Neuronal stem cell (in vitro differentiated cells): Measurements from ENCODE around the gene WWTR1.
A peak's percentile ranks its signal among the peaks of the same experiment; 100 is the strongest.

Experiments
- DNase-seq: peaks from one replicate; pipeline ENCODE4 v3.0.0-alpha.2; 2013; ENCODE audit warnings: low spot score
- H2AFZ ChIP-seq: one replicate; pipeline ENCODE4 v1.6.1; 2013; ENCODE audit warnings: mild to moderate bottlenecking, low read length, inconsistent platforms
- H2AK5ac ChIP-seq: 2 replicates; pipeline ENCODE4 v1.6.1; 2013; ENCODE audit warnings: low read depth, mild to moderate bottlenecking, inconsistent platforms, low read length, moderate library complexity, mixed read lengths
- H2BK120ac ChIP-seq: 2 replicates; pipeline ENCODE4 v1.6.1; 2013; ENCODE audit warnings: low read depth, mild to moderate bottlenecking, inconsistent platforms, low read length, moderate library complexity, mixed read lengths
- H2BK12ac ChIP-seq: one replicate; pipeline ENCODE4 v1.6.1; 2013; ENCODE audit warnings: low read length, inconsistent platforms
- H2BK15ac ChIP-seq: 2 replicates; pipeline ENCODE4 v1.6.1; 2013; ENCODE audit warnings: mild to moderate bottlenecking, low read length, inconsistent platforms, mixed read lengths
- H2BK5ac ChIP-seq: one replicate; pipeline ENCODE4 v1.6.1; 2013; ENCODE audit warnings: inconsistent platforms, mild to moderate bottlenecking, low read length, moderate library complexity
- H3K14ac ChIP-seq: one replicate; pipeline ENCODE4 v1.6.1; 2013; ENCODE audit warnings: low read length, inconsistent platforms
- H3K18ac ChIP-seq: 2 replicates; pipeline ENCODE4 v1.6.1; 2013; ENCODE audit warnings: low read length, inconsistent platforms
- H3K23ac ChIP-seq: 2 replicates; pipeline ENCODE4 v1.6.1; 2013; ENCODE audit warnings: low read depth, mild to moderate bottlenecking, mixed read lengths, low read length, inconsistent platforms; ENCODE audit not compliant: poor library complexity
- H3K27ac ChIP-seq: replicated peaks from 3 replicates; pipeline ENCODE4 v1.5.1; 2013; ENCODE audit warnings: low read length, inconsistent platforms
- H3K27me3 ChIP-seq, 3 experiments: 2 replicates each; pipeline ENCODE4 v1.6.1; 2013; ENCODE audit warnings: low read length in 3 of 3, mild to moderate bottlenecking in 2 of 3, inconsistent platforms in 1 of 3, low read depth in 1 of 3, mixed read lengths in 1 of 3, moderate library complexity in 1 of 3; ENCODE audit not compliant: control insufficient read depth in 3 of 3, insufficient read depth in 3 of 3
- H3K36me3 ChIP-seq, 2 donors: replicated peaks in 1 of 2; 2 replicates each; pipeline ENCODE4 v1.6.1; 2013; ENCODE audit warnings: low read length in 2 of 2; ENCODE audit not compliant: control insufficient read depth in 2 of 2, insufficient read depth in 2 of 2
- H3K4ac ChIP-seq: 2 replicates; pipeline ENCODE4 v1.6.1; 2013; ENCODE audit warnings: inconsistent platforms, mild to moderate bottlenecking, low read length, moderate library complexity
- H3K4me1 ChIP-seq, 2 donors: 1 replicate in 1 of 2; 2 replicates in 1 of 2; pipeline ENCODE4 v1.6.1; 2013; ENCODE audit warnings: low read length in 2 of 2, low read depth in 1 of 2; ENCODE audit not compliant: control insufficient read depth in 2 of 2, insufficient read depth in 1 of 2
- H3K4me2 ChIP-seq: one replicate; pipeline ENCODE4 v1.6.1; 2013; ENCODE audit warnings: mild to moderate bottlenecking, low read length, inconsistent platforms; ENCODE audit not compliant: insufficient read depth, poor library complexity, severe bottlenecking
- H3K4me3 ChIP-seq, 2 donors: 2 replicates each; pipeline ENCODE4 v1.5.1; 2013; ENCODE audit warnings: low read length in 2 of 2, mild to moderate bottlenecking in 2 of 2, inconsistent platforms in 1 of 2, moderate library complexity in 1 of 2
- H3K79me1 ChIP-seq: one replicate; pipeline ENCODE4 v1.6.1; 2013; ENCODE audit warnings: low read depth, mild to moderate bottlenecking, inconsistent platforms, low read length, moderate library complexity
- H3K9ac ChIP-seq: one replicate; pipeline ENCODE4 v1.6.1; 2013; ENCODE audit warnings: mild to moderate bottlenecking, low read depth, low read length, inconsistent platforms; ENCODE audit not compliant: poor library complexity
- H3K9me3 ChIP-seq, 2 donors: replicated peaks in 1 of 2; 2 replicates each; pipeline versions ENCODE3 to v1.6.1; 2013; ENCODE audit warnings: low read length in 2 of 2, mild to moderate bottlenecking in 2 of 2, inconsistent platforms in 1 of 2, low read depth in 1 of 2, mixed read lengths in 1 of 2, moderate library complexity in 1 of 2; ENCODE audit not compliant: control insufficient read depth in 2 of 2, insufficient read depth in 1 of 2
- H4K8ac ChIP-seq: one replicate; pipeline ENCODE4 v1.6.1; 2013; ENCODE audit warnings: low read depth, mild to moderate bottlenecking, inconsistent platforms, low read length, moderate library complexity
- H4K91ac ChIP-seq: one replicate; pipeline ENCODE4 v1.6.1; 2013; ENCODE audit warnings: low read length, low read depth, mild to moderate bottlenecking, inconsistent platforms; ENCODE audit not compliant: poor library complexity
- WGBS, 2 donors: extraction: QIAGEN DNeasy Blood & Tissue Kit; methylation state at CpG; one replicate each; pipeline ENCODE4 v1.1.7; 2013; ENCODE audit warnings: missing lambda C conversion rate in 2 of 2, mixed read lengths in 1 of 2; ENCODE audit not compliant: insufficient read length in 2 of 2, insufficient replicate concordance in 1 of 2; ENCODE audit errors: extremely low coverage in 2 of 2; 5-methylcytosine and 5-hydroxymethylcytosine counted together

WWTR1 gene

DNA sequence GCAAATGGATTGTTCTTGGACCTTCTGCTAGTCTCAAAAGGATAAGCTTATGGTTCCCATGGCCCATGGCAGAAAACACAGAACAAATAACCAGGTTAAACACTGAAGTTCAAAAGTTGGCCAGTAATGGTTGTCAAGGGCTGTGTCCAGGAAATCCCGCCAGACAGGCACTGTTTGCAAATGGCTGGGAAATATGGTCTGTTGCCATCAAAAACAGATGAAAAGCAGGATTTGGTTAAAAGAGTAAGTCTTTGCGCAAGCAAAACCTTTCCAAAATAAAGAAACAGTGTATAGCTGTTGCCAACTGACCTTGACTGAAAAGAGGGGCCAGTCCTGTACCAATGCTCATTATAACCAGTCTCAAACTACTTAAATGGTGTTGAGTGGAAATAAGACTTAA, 58.6 kb downstream of the WWTR1 start:
- Histone ChIP-seq H2BK12ac (no peak overlapping the region), H2AK5ac (no peak overlapping the region), H3K4me3 (no peak overlapping the region), H3K23ac (no peak overlapping the region), H3K18ac (no peak overlapping the region), H3K4ac (no peak overlapping the region), H2AFZ (no peak overlapping the region), H3K9me3 (no peaks in the 10 kb centered on the region), H2BK120ac (no peak overlapping the region), H3K9ac (no peak overlapping the region), H3K27ac (no peak overlapping the region), H2BK15ac (no peak overlapping the region), H3K36me3 (peaks cover 0 to 3% of the 10 kb centered on the region in 2 donors), H4K91ac (no peak overlapping the region), H3K79me1 (peaks cover 1% of the 10 kb centered on the region), H3K14ac (no peak overlapping the region), H3K27me3 (no peaks in the 10 kb centered on the region), H3K4me1 (peaks cover 0 to 4% of the 10 kb centered on the region in 2 donors), H2BK5ac (no peak overlapping the region), H3K4me2 (no peak overlapping the region), H4K8ac (no peak overlapping the region)
- DNase-seq, result no peak
- no CpG with 5 or more reads among the region's 2 CpGs for WGBS, 2 donors

DNA sequence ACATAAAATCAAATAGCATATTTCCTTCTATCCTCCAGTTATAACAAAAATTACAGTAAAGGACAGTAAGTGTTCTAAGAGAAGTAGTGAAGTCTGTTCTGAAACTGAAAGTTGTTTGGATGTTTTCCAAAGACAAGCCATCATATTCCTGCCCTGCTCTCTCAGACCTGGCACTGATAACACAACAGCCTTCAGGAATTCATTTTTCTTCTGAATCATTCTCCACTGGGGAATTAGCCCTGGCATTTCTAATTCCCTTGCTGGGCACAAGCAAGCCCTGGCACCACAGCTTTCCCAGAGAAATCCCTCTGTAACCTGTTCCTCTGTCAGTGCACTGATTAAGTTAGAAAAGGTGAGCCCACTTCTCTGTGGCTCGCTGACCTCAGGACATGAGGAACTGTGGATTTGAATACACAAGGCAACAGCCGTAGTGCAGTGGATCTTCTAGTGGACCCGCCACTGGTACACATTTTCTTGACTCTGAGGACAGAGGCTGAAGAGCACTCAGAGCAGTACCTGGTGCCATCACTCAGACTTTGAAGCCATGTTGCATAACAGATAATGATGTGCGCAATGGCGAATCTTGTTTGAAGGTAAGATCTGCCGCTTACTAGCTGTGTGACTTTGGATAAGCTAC, 61.6 kb downstream of the WWTR1 start:
- Histone ChIP-seq H3K27ac (no peak overlapping the region), H3K27me3 (no peaks in the 10 kb centered on the region), H4K8ac (no peak overlapping the region), H3K4ac (no peak overlapping the region), H3K9ac (no peak overlapping the region), H2AK5ac (no peak overlapping the region), H3K4me1 (peaks cover 0 to 7% of the 10 kb centered on the region in 2 donors), H2AFZ (no peak overlapping the region), H3K79me1 (peaks cover 1% of the 10 kb centered on the region), H2BK5ac (no peak overlapping the region), H3K36me3 (peaks cover 0 to 3% of the 10 kb centered on the region in 2 donors), H3K4me2 (no peak overlapping the region), H2BK120ac (no peak overlapping the region), H3K14ac (no peak overlapping the region), H3K18ac (no peak overlapping the region), H3K9me3 (no peaks in the 10 kb centered on the region), H4K91ac (no peak overlapping the region), H2BK12ac (no peak overlapping the region), H3K4me3 (no peak overlapping the region), H2BK15ac (no peak overlapping the region), H3K23ac (no peak overlapping the region)
- DNase-seq, result no peak
- no CpG with 5 or more reads among the region's 6 CpGs for WGBS, 2 donors

DNA sequence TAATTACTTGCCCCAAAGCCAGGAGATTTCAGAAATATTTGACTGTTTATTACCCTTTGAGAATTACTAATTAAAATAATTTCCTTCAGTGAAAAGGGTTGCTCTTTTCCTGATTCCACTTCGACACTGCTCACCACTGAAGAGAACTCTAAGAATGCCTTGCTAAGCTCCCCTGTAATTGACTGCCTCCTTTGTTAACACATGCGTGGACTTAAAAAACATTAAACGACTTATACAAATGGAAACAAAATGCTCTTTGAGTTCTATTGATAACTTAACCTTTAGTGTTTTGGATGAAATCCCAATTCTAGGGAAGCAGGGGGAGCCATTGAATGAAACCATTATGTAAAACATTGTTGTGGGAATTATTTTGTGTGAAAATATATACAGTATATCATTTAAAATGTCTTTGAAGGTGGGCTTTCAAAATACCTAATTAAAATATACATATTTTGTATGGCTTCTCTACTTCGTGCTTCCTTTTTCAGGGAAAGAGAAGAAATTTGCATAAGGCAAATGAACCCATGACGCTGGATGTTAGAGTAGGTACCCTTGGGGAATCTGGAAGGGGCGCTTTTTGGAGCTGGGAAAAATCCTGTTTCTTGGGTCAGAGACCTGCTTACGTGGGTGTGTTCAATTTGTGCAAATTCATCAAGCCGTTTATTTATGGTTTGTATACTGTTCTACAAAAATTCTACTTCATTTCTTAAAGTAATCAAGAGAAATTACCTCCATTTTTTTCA, 64.2 kb downstream of the WWTR1 start:
- Histone ChIP-seq H3K27ac (no peak overlapping the region), H3K79me1 (peaks cover 1% of the 10 kb centered on the region), H3K4me1 (peaks cover 0 to 11% of the 10 kb centered on the region in 2 donors), H4K8ac (no peak overlapping the region), H4K91ac (no peak overlapping the region), H3K9ac (no peak overlapping the region), H2AFZ (no peak overlapping the region), H3K27me3 (no peaks in the 10 kb centered on the region), H2BK12ac (no peak overlapping the region), H3K14ac (no peak overlapping the region), H2BK5ac (no peak overlapping the region), H3K4me3 (no peak overlapping the region), H3K4me2 (peak overlapping the region; percentile 11), H3K18ac (no peak overlapping the region), H3K36me3 (peaks cover 0 to 3% of the 10 kb centered on the region in 2 donors), H2BK15ac (no peak overlapping the region), H3K23ac (no peak overlapping the region), H2BK120ac (no peak overlapping the region), H3K4ac (no peak overlapping the region), H3K9me3 (no peaks in the 10 kb centered on the region), H2AK5ac (no peak overlapping the region)
- DNase-seq, result peak; percentile 40
- WGBS, 2 donors, result no CpG with 5 or more reads among the region's 8 CpGs

DNA sequence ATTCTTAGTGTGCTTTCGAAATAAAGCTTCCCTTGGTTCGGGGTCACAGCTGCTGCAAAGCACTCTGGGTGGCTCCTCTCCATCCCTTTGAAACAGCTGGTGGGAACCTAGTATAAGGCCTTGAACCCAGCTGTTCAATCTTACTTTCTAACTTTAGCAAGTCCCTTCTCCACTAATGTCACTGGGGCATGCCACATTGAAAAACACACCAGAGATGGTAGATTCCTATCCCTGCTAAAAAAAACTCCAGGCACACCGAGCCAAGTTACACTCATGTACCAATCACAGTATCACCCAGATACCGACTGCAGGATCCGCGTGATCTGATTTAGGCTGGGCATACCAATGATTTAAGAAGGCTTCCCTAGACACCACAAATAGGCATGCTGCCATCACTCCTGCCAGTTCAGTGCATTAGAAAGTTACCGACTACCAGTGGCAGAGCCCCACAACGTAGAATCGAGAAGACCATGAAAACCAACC, 65.0 kb downstream of the WWTR1 start:
- Histone ChIP-seq H3K23ac (no peak overlapping the region), H2BK5ac (no peak overlapping the region), H4K8ac (no peak overlapping the region), H2BK15ac (no peak overlapping the region), H3K36me3 (no peaks in the 10 kb centered on the region), H3K9me3 (no peaks in the 10 kb centered on the region), H3K9ac (no peak overlapping the region), H2AK5ac (no peak overlapping the region), H3K4me3 (no peak overlapping the region), H3K14ac (no peak overlapping the region), H2AFZ (no peak overlapping the region), H3K27me3 (no peaks in the 10 kb centered on the region), H4K91ac (no peak overlapping the region), H3K18ac (peak overlapping the region; percentile 15), H3K79me1 (peaks cover 1% of the 10 kb centered on the region), H2BK120ac (no peak overlapping the region), H3K4ac (no peak overlapping the region), H2BK12ac (no peak overlapping the region), H3K4me1 (peaks cover 0 to 11% of the 10 kb centered on the region in 2 donors), H3K27ac (peak overlapping the region; percentile 37), H3K4me2 (no peak overlapping the region)
- no peak for DNase-seq
- WGBS, 2 donors, result no CpG with 5 or more reads among the region's 9 CpGs
